ENCODE data around the gene ONECUT3.
"Not testable (repeated sequence)": the region's sequence is repeated elsewhere in the genome, so short reads cannot be mapped to it uniquely, and the experiment has no call there.

Gene ONECUT3

DNA sequence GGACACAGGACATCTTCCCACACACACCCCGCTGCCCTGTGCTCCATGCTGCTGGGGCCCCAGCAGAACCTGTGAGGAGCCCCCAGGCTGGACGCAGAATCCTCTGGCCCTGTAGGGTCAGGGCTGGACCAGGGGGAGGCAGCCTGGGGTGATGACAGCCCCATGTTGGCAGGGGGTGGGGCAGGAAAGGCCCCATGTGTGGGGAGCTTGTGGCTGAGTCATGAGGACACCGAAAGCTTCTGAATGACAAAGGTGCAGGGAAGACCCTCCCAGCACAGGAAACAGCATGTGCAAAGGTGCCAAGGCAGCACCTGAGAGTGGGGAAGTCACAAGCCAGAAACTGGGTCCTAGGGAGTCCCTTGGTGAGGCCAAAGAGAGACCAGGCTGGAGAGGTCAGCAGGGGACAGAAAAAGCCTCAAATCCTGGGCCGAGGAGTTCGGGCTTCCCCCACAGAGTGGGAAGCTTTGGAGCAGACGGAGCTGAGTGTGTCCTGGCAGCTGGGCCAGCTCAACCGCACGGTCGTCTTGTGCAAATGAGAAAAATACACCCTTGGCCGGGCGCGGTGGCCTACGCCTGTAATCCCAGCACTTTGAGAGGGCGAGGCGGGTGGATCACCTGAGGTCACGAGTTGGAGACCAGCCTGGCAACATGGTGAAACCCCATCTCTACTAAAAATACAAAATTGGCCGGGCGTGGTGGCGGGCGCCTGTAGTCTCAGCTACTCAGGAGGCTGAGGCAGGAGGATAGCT is 41.3 kb downstream of the ONECUT3 start:
- no peak for DNase-seq (ENCODE audit: low read depth)

DNA sequence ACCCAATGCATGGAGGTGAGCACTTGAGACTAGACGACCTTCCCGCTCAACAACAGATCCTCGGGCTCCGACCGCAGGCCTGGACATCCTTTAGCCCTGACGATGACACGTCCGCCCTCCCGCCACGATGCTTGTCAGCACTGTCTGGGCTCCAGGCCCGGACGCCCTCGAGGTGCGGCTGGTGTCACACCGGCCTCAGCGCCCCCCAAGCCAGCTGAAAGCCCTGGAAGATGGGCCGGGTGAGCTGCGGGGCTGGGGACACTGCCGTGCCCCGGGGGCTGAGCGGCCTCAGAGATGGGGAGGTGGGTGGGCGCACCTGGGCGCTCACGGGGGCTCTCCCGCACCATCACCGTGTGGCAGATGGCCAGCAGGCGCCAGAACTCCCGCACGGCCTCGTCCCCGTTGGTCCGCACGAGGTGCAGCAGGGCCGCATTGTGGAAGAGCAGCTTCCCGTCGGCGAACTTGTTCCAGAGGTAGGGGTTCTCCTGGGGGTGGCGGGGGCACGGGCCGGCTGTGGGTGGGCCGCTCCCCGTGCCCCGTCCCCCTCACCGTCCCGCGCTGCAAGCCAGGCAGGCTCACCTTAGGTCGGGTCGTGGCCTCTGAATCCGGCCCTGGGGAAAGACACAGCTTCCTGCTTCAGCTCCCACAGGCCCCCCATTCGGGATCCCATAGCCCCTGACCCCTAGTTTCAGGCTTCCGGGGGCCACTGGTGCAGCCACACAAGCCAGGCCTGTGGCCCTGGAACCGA is 43.3 kb downstream of the ONECUT3 start:
- DNase-seq (ENCODE audit: low read depth) = no peak

DNA sequence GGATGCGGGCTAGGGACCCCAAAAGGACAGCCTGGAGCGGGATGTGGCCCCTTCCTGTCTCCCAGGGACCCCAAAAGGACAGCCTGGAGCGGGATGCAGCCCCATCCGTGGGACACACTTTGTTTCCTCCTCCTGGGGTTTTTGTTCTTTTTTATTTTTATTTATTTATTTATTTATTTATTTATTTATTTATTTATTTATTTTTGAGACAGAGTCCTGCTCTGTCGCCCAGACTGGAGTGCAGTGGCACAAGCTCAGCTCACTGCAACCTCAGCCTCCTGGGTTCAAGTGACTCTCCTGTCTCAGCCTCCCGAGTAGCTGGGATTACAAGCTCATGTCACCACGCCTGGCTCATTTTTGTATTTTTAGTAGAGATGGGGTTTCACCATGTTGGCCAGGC is 44.0 kb downstream of the ONECUT3 start:
- not testable (repeated sequence) for DNase-seq (ENCODE audit: low read depth)

DNA sequence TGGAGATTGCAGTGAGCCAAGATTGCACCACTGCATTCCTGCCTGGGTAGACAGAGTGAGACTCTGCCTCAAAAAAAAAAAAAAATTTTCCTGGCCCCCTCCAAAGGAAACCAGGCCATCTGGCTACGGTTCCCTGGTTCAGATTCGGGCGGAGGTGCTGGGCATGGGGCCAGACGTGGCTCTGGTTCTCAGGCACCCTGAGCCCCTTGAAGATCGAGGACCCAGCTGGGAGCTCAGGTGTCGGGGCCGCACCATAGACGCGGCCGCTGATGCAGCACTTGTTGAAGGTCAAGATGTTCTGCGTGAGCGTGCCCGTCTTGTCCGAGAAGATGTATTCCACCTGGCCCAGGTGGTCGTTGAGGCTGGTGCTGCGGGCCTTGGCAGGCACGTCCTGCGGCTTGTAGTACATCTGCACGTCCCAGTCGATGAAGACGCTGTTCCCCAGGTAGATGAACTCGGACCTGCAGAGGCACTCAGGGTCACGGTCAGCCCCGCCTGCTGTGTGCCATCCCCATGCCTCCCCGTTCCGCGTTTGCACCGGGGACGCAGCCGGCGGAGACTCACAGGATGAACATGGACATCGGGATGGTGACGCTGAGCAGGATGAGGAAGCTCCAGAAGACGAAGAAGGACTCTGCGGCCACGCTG is 46.5 kb downstream of the ONECUT3 start:
- no peak for DNase-seq (ENCODE audit: low read depth)

DNA sequence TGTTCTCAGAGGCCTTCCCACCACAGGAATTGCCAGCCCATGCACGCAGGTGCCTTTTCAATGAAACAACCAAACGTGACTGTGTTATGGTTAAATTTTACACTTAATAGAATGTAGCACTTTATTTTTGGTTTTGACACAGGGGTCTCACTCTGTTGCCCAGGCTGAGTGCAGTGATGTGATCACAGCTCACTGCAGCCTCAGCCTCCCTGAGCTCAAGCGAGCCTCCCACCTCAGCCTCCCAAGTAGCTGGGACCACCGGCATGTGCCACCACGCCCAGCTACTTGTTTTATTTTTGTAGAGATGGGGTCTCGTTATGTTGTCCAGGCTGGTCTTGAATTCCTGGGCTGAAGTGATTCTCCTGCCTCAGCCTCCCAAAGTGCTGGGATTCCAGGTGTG is 51.6 kb downstream of the ONECUT3 start:
- no peak for DNase-seq (ENCODE audit: low read depth)

DNA sequence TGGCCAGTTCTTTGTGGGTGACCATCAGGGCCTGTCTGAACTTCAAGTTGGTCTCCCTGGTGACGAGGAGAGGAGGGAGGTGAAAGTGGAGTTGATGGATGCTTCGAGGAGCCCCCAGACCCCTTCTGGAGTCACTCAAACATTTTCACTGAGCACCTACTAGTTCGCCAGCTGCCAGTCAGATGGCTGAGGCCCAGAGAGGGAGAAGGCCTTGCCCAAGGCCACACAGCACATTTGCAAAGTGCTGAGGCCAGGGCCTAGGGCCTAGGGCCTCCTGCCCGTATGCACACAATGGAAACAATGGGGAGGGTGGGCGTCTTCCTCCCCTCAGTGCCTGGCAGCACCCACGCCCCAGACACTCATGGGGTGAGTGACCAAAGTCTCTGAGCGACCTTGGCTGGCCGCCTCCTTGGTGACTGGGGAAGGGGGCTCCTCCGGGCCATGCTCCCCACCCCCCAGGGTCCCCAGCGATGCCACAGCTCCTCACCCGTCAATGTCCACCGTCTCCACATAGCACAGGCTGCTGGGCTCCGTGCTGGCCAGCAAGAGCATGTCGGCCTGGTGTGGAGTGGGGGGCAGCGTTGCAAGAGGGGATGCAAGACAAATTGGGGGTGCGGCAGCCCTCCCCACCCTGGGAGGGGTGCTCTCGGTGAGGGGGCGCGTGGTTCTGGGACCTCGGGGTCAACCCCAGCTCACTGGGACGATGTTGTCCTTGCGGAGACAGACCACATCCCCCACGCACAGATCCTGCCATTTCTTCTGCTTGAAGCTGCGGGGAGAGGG is 52.3 kb downstream of the ONECUT3 start:
- DNase-seq (ENCODE audit: low read depth) = no peak

DNA sequence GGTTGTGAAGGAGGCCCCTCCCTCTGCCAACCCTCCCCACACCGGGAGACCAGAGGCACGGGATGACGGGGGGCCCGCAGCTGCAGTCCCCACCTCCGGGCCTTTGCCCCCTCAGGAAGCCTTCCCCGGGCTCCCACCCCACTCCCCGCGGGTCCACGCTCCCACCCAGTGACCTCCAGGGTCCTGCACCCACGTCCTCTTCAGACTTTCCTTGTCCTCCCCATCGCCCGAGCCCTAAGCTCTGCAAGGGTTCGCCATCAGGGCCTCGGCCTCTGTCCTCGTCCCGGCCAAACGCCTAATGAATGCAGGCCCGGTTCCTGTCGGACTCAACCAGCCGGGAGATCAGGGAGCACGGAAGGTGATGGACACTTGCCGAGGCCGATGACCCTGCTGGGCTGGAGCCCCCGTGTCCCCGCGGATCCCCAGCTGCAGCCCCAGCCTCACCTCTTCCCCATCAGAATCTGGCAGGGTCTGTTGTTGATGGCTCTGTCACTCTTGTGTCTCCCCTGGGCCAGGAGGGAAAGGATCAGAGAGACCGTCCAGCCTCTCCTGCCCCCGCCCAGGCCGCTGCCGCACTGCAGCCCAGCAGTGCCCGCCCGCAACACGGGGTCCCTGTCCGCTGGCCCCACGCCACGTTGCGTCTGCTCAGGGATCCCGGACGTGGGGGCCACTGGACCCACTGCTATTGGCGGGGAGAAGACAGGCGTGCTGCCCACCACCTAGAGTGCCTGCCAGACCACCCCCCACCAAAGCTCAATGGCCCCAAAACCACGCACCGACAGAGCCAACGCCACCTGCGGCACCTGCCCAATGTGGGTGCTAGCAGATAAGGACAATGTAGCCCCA is 53.1 kb downstream of the ONECUT3 start:
- no peak for DNase-seq (ENCODE audit: low read depth)

DNA sequence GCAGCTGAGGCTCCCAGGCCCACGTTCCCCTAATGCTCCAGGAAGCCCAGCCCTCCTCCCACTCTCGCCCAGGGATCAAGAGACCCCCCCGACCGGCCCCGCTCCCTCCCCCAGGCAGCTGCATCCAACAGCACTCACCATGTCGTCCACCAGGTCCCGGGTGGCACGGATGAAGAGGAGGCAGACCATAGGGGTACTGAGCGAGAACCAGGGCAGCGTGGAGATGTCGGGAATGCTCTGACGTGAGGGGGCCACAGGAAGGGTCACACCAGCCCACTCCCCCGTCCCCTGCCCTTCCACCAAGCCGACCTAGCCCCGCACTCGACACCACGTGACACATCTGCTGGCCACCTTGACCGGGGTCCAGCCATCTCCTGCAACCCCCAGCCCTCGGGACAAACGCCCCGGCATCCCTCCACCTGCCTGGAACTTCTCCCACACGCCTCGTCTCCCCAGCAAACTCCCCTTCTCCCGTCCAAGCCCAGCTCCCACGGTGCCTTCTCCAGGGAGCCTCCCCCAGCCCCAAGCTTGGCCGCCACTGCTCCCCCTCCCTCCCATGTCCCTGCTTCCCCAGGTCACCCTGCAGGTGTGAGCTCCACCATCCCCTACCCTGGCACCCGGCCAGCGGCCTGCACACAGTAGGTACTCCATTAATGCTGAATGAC is 53.9 kb downstream of the ONECUT3 start:
- DNase-seq (ENCODE audit: low read depth) = no peak

DNA sequence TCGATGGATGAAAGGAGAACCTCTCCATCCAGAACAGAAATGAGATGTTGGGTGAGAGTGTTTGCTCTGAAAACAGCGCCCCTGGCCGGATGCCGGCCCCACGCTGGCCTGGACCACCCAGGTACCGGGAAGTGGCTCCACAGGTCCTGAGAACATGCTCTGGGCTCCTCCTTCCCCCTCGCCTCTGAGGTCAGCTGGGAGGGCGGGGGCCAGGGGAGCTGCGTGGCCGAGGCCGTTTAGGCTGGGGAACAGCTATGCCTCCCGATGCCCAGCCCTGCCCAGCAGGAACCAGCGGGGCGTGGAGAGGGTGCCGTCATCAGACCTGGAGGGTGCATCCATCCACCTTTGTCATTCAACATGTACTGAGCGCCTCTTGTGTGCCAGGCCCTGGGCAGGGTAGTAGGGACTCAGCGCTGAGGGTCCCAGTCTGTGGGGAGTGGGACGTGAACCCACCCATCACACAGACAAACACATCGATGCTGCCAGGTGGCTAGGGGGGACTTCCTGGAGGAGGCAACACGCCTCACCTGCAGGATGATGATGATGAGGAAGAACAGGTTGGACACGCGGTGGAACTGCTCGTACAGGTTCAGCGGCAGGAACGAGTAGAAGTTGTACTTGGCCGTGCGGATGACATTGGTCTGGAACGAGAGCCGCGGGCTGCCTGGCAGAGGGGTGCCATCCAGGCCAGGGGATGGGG is 54.5 kb downstream of the ONECUT3 start:
- DNase-seq (ENCODE audit: low read depth) = no peak

DNA sequence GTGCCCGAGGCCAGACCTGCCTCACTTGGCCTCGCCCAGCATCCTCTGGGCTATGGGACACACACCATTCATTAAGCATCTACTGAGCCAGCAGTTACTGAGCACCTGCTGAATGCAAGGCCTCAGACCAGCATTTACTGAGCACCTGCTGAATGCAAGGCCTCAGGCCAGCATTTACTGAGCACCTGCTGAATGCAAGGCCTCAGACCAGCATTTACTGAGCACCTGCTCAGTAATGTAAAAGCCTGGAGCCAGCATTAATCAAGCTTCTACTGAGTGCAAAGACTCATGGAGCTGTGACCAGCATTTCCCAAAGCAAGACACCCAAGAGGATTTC is 55.1 kb downstream of the ONECUT3 start:
- no peak for DNase-seq (ENCODE audit: low read depth)

DNA sequence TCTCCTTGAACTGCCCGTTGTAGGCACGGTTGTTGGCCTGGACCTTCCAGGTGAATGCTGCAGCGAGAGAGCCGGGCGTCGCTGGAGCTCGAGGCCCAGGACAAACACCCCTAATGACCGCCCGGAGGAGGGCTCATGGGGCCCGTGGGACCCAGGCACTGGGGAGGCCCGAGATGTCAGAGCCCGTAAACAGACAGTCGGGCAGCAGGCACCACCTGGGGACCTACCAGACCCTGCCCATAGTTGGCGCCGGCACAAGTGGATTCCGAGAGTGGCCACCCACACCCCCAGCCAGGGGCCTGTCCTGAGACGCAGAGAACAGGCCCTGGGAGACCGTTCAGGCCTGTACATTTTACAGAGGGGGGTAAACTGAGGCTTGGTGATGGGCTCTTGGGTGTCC is 56.4 kb downstream of the ONECUT3 start:
- no peak for DNase-seq (ENCODE audit: low read depth)

DNA sequence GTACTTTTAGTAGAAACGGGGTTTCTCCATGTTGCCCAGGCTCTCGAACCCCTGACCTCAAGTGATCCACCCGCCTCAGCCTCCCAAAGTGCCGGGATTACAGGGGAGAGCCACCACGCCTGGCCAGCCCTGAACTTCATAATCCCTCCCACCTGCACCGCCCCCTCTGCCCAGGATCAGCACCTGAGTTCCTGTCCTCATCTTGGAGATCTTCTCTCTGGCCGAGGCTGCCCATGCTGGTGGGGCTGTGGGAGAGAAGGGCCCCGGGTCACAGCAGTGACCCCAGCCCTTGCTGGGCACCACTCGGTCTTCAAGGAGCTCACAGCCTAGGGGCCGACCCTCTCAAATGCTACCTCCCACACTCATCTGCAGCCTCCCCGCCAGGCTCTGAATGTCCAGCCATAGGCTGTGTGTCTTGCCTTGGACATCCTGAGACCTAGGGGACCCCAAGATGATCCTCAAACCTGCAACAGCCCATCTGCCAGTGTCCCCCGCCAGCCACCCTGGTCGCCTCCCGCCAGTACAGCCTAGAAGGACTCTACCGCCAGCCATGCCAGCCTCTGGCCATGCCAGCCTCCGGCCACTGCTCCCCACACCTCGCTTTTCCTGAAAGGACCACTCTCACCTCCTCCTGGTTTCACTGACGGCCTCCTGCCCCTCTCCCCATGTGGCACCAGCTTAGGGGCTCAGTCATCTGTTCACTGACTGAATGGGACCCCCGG is 57.3 kb downstream of the ONECUT3 start:
- no peak for DNase-seq (ENCODE audit: low read depth)

DNA sequence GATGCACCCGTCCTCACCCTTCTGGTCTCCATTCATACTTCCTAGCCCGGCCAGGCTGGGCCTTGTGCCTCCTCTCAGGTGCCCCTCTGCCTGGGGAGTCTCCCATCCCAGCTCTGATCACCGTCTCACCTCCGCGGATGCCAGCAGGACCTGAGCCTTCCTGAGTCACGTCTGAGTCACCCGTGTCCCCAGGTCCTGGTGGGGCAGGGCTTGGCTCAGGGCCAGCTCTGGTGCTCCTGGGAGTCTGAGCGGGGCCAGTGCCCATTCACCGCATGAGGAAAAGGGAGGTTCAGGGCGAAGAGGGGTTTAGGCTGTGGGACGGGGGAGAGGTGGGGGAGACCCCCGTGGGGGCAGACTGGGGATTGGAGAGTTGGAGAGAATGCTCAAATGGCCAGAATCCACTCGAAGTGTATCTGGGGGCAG is 58.2 kb downstream of the ONECUT3 start:
- DNase-seq (ENCODE audit: low read depth) = peak; percentile 12

DNA sequence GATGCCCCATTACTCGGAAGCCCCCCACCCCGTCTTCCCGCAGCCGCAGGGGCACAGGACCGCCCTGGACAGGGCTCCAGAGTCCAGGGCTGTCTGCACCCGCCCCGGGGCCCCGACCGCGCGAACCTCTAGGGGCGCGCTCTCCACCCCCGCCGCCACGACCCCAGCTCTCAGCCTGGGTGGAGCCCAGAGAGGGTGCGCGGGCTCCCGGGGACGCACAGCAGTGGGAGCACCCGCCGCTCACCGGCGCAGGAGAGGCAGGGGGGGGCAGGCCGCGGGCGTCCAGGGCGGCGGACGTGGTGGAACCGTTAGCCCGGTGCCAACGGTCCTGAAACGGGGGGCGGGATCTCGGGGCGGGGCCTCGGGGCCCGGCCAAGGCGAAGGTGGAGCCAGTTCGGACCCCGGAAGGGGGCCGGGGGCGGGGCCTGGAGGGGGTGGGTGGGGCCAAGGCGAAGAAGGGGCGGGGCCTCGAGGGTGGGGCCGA is 58.7 kb downstream of the ONECUT3 start, which contains the start of gene ATP8B3:
Gene ATP8B3, minus strand, starts transcription at position 335 of the 484 bp plus-strand sequence. CDS start 540 bp downstream, outside the sequence.
- no peak for DNase-seq (ENCODE audit: low read depth)

DNA sequence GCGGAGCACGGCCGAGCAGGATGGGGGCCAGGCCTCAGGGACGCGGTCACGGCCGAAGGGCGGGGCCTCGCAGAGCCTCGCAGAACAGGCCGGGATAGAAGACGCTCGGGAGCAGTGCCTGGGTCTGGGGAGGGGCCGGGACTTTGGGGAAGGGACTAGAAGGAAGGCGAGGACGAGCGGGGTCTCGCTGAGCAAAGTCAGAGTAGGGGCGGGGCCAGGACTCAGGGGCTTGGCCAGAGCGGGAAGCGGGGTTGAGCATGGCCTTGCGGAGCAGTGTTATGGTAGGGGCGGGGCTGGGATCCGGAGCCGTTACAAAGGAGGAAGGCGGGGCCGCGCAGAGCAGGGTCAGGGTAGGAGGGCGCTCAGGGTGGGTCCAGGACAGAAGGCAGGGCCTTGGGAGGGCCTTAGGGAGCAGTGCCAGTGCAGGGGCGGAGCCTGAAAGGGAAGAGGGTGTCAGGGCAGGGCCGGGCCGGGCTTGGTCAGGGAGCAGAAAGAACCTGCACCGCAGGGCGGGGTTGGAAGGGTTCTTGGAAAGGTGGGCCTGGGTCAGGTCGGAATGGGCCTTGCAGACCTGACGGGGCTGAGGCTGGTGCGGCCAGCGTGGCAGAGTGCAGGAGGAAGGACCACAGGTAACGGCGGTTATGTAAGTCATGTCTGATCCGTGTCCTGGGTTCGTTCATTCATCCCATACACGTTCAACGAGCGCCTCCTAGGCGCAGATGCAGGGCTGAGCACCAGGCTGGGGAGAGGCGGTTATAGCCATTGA is 59.3 kb downstream of the ONECUT3 start:
- peak; percentile 75 for DNase-seq (ENCODE audit: low read depth)

DNA sequence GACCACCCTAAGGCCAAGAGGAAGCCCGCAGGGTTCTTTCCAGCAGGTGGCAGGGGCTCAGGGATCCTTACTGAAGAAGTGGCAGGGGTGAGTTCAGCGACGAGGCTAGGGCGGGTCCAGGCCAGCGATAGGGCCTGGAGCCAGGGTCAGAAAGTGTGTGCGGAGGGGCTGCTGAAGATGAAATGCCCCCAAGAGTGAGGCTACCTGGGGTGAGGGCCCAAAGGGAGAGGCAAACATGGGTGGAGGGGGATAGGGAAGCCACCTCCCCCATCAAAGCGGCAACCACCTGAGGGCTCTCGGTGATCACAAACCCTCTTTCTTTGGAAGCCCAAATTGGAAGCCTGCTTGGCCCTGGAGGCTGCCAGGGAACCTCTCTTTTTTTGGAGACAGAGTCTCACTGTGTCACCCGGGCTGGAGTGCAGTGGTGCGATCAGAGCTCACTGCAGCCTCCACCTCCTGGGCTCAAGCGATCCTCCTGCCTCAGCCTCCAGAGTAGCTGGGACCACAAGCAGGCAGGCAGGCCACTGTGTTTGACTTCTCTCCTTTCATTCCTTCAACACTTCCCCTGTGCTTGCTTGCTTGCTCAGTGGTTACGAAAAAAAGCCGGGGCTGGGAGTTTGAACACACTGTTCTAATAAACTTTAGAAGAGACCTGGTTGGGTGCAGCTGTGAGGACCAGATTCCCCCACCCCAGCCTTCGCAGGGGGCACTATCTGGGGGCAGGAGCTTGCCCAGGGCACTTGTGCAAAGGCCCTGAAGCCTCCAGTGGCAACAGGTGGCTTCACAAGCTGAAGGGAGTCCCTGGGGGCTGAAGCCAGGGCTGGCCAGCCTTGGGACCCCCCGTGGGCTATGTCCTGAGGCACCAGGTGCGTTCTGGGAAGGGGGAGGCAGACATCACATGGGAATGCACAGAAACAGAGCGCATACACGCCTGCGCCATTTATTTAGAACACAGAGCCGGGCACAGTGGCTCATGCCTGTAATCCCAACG is 60.2 kb downstream of the ONECUT3 start:
- DNase-seq (ENCODE audit: low read depth) = no peak

DNA sequence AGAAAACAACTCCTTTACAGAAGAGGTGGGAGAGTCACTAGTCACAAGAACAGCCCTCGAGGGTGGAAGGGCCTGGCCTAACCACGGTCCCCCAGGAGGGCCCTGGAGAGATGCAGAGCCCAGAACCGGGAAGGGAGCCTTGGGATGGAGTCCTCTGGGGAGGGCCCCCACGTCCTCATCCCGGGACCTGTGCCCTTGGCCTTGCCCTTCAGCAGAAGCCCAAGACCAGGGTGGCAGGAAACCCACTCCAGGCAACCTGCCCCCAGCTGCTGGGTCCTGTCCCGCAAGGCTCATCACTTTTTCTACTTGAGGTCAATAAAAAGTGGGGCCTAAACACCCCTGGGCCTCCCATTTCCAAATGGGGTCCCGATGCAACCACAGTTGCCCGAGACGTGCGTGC is 61.1 kb downstream of the ONECUT3 start:
- DNase-seq (ENCODE audit: low read depth) = no peak

Measured in stromal cell of bone marrow (primary cell).